Liver (tissue), 9 donors: ENCODE data around the gene TAS2R40. TPM values are rescaled to one million over a fixed set of nuclear protein-coding genes. Genes with fewer than 3 reads are reported as not detected.

Experiments used
- DNase-seq: peaks from one replicate; pipeline ENCODE4 v3.0.0-alpha.2; 2017; ENCODE audit warnings: low spot score
- H3K27ac ChIP-seq, 2 donors: one replicate each; pipeline ENCODE4 v1.7.0; 2013; ENCODE audit warnings: inconsistent platforms in 2 of 2, low read length in 2 of 2, control low read depth in 1 of 2, low read depth in 1 of 2, mild to moderate bottlenecking in 1 of 2
- H3K27me3 ChIP-seq, 4 donors: one replicate each; pipeline versions ENCODE4 v1.6.1 to v1.7.0; 2013; ENCODE audit warnings: low read length in 3 of 4, inconsistent platforms in 1 of 4, mild to moderate bottlenecking in 1 of 4, moderate library complexity in 1 of 4; ENCODE audit not compliant: control insufficient read depth in 4 of 4, insufficient read depth in 4 of 4
- H3K36me3 ChIP-seq, 4 donors: one replicate each; pipeline versions ENCODE4 v1.6.1 to v1.7.0; 2013; ENCODE audit warnings: low read length in 3 of 4, mild to moderate bottlenecking in 3 of 4, low read depth in 1 of 4, moderate library complexity in 1 of 4; ENCODE audit not compliant: control insufficient read depth in 4 of 4, insufficient read depth in 3 of 4
- H3K4me1 ChIP-seq, 4 donors: one replicate each; pipeline versions ENCODE4 v1.6.1 to v1.7.0; 2013; ENCODE audit warnings: low read length in 3 of 4, mild to moderate bottlenecking in 3 of 4, moderate library complexity in 1 of 4; ENCODE audit not compliant: control insufficient read depth in 4 of 4, insufficient read depth in 4 of 4
- H3K4me3 ChIP-seq, 3 donors: one replicate each; pipeline versions ENCODE4 v1.6.1 to v1.7.0; 2013; ENCODE audit warnings: low read length in 3 of 3, control low read depth in 1 of 3, low read depth in 1 of 3, mild to moderate bottlenecking in 1 of 3
- H3K9ac ChIP-seq, 2 donors: one replicate each; pipeline ENCODE4 v1.7.0; 2013; ENCODE audit warnings: low read length in 2 of 2, mild to moderate bottlenecking in 2 of 2, moderate library complexity in 2 of 2, control low read depth in 1 of 2, low read depth in 1 of 2
- H3K9me3 ChIP-seq, 4 donors: one replicate each; pipeline versions ENCODE4 v1.6.1 to v1.7.0; 2013; ENCODE audit warnings: low read length in 3 of 4; ENCODE audit not compliant: control insufficient read depth in 4 of 4
- ATF3 ChIP-seq: IDR thresholded peaks from 2 replicates; pipeline ENCODE4 v1.6.1; 2016; ENCODE audit warnings: antibody characterized with exemption
- EGR1 ChIP-seq, 2 donors: IDR thresholded peaks; 2 replicates each; pipeline ENCODE4 v1.6.1; 2016 to 2018; ENCODE audit warnings: antibody characterized with exemption in 2 of 2, low read depth in 2 of 2
- FOXA1 ChIP-seq: IDR thresholded peaks from 2 replicates; pipeline ENCODE4 v1.6.1; 2016; ENCODE audit warnings: antibody characterized with exemption
- FOXA2 ChIP-seq: IDR thresholded peaks from 2 replicates; pipeline ENCODE4 v1.6.1; 2016; ENCODE audit warnings: antibody characterized with exemption
- GABPA ChIP-seq, 2 donors: IDR thresholded peaks in 1 of 2; conservative IDR thresholded peaks in 1 of 2; 2 replicates each; pipeline ENCODE4 v1.6.1; 2016; ENCODE audit warnings: antibody characterized with exemption in 2 of 2, mild to moderate bottlenecking in 1 of 2, moderate library complexity in 1 of 2
- HNF4G ChIP-seq: IDR thresholded peaks from 2 replicates; pipeline ENCODE4 v1.6.1; 2016; ENCODE audit warnings: antibody characterized with exemption
- JUND ChIP-seq, 2 donors: IDR thresholded peaks; 2 replicates each; pipeline ENCODE4 v1.6.1; 2016; ENCODE audit warnings: antibody characterized with exemption in 2 of 2
- MAX ChIP-seq: IDR thresholded peaks from 2 replicates; pipeline ENCODE4 v1.6.1; 2016; ENCODE audit warnings: antibody characterized with exemption
- NR2F2 ChIP-seq: IDR thresholded peaks from 2 replicates; pipeline ENCODE4 v1.6.1; 2016; ENCODE audit warnings: antibody characterized with exemption
- REST ChIP-seq: IDR thresholded peaks from 2 replicates; pipeline ENCODE4 v1.6.1; 2016; ENCODE audit warnings: antibody characterized with exemption, mild to moderate bottlenecking
- RXRA ChIP-seq, 2 donors: IDR thresholded peaks; 2 replicates each; pipeline ENCODE4 v1.6.1; 2017 to 2018; ENCODE audit warnings: antibody characterized with exemption in 2 of 2, mild to moderate bottlenecking in 1 of 2
- TAF1 ChIP-seq: conservative IDR thresholded peaks from 2 replicates; pipeline ENCODE4 v1.6.1; 2016; ENCODE audit warnings: antibody characterized with exemption, mild to moderate bottlenecking
- YY1 ChIP-seq: IDR thresholded peaks from 2 replicates; pipeline ENCODE4 v1.6.1; 2016; ENCODE audit warnings: antibody characterized with exemption, mild to moderate bottlenecking
- ZBTB33 ChIP-seq: IDR thresholded peaks from 2 replicates; pipeline ENCODE4 v1.6.1; 2016; ENCODE audit warnings: antibody characterized with exemption
- WGBS: extraction: QIAGEN DNeasy Blood & Tissue Kit; methylation state at CpG from one replicate; pipeline ENCODE4 v1.1.7; 2013; 5-methylcytosine and 5-hydroxymethylcytosine counted together
- polyA plus RNA-seq, 2 donors: library from polyadenylated mRNA; stranded (reverse) in 1 of 2; unstranded in 1 of 2; fragments of 200-250 nt in 1 of 2; fragments of >200 nt in 1 of 2; fragmentation: Nextera tagmentation in 1 of 2; extraction: Ambion mirVana in 1 of 2; gene quantifications; one replicate each; pipeline versions ENCODE4 v1.2.1 to v1.2.3, GENCODE V29; 2013 to 2015
- total RNA-seq, 2 donors: library from RNA; depleted of rRNA; stranded (reverse); fragments of >200 nt; gene quantifications; one replicate each; pipeline ENCODE4 v1.2.3, GENCODE V29; 2014
- donor health status: healthy.
- donor health status: healthy.
- donor health status: healthy.
- donor health status: healthy.
- donor health status: healthy.

The TAS2R40 gene
- total and polyA plus RNA-seq, 4 donors = not detected

GRCh38 chr7:143233816-143234532, 12.1 kb downstream of the TAS2R40 start:
- Histone ChIP-seq H3K9me3 (peaks cover 0 to 2% (median under 1%) of the 10 kb centered on the region in 4 donors), H3K4me1 (no peaks in the 10 kb centered on the region), H3K27me3 (no peaks in the 10 kb centered on the region), H3K36me3 (no peaks in the 10 kb centered on the region), H3K4me3 (no peak overlapping the region), H3K9ac (no peak overlapping the region), H3K27ac (no peak overlapping the region)
- no peak for DNase-seq
- TF ChIP-seq ZBTB33 = no peak
- no peak for TF ChIP-seq MAX
- no peak for TF ChIP-seq TAF1
- no peak for TF ChIP-seq FOXA2
- TF ChIP-seq HNF4G = no peak
- no peak for TF ChIP-seq FOXA1
- TF ChIP-seq REST = no peak
- no peak for TF ChIP-seq GABPA (IDR thresholded peaks at IDR 0.05 in 1 of 2, conservative IDR thresholded peaks at IDR 0.05 in 1 of 2)
- TF ChIP-seq ATF3 = no peak
- no peak for TF ChIP-seq NR2F2
- TF ChIP-seq EGR1 (IDR thresholded peaks at IDR 0.05; ENCODE audit: low read depth in 2 of 2) = no peak
- TF ChIP-seq YY1 = no peak
- 95% methylated on average over 2 of the region's 2 CpGs for WGBS

- H3K9ac ChIP-seq = no peak overlapping the region
- H3K4me3 ChIP-seq = no peak overlapping the region
- no peaks in the 10 kb centered on the region for H3K4me1 ChIP-seq
- H3K36me3 ChIP-seq = no peaks in the 10 kb centered on the region
- DNase-seq = no peak
- WGBS = 84% methylated on average over 3 of the region's 3 CpGs
- TF ChIP-seq JUND (IDR thresholded peaks at IDR 0.05) = no peak
- no peak for TF ChIP-seq ATF3
- TF ChIP-seq RXRA (IDR thresholded peaks at IDR 0.05) = no peak
- TF ChIP-seq TAF1 = no peak
- no peak for TF ChIP-seq REST
- no peak for TF ChIP-seq FOXA2
- H3K27ac ChIP-seq = no peak overlapping the region
- peaks cover 0 to 2% (median under 1%) of the 10 kb centered on the region in 4 donors for H3K9me3 ChIP-seq
- no peaks in the 10 kb centered on the region for H3K27me3 ChIP-seq
Observed at GRCh38 chr7:143234533-143234875, 12.7 kb downstream of the TAS2R40 start.
